SK-N-SH (cell line): ENCODE data around the gene EDIL3.

Experiments
- FOXJ3 ChIP-seq: sonication (generic); formaldehyde crosslinking; IDR thresholded peaks from 2 replicates; pipeline ENCODE4 v1.5.1; 2020; ENCODE audit warnings: mild to moderate bottlenecking, missing genetic modification reagents
- GABPA ChIP-seq: IDR thresholded peaks from 2 replicates; pipeline ENCODE4 v1.4.0; 2012; ENCODE audit warnings: low read depth, mild to moderate bottlenecking
- POLR2AphosphoS5 ChIP-seq: IDR thresholded peaks from 2 replicates; pipeline ENCODE4 v1.6.1; 2012; ENCODE audit warnings: low read depth, low read length
- REST ChIP-seq: IDR thresholded peaks from 2 replicates; pipeline ENCODE4 v1.6.1; 2012; ENCODE audit warnings: mild to moderate bottlenecking, low read depth, low read length, moderate library complexity
- RFX5 ChIP-seq: IDR thresholded peaks from 2 replicates; pipeline ENCODE4 v1.6.1; 2012; ENCODE audit warnings: mild to moderate bottlenecking, improper control_type of control experiment, low read length
- SIN3A ChIP-seq: IDR thresholded peaks from 2 replicates; pipeline ENCODE4 v1.6.1; 2012; ENCODE audit warnings: low read depth, mild to moderate bottlenecking, low read length, moderate library complexity, borderline replicate concordance
- YY1 ChIP-seq: IDR thresholded peaks from 2 replicates; pipeline ENCODE4 v1.4.0; 2012; ENCODE audit warnings: low read depth, mild to moderate bottlenecking
- TF ChIP-seq, protein P1 (sequence below): fragments of 200-600 bp; sonication (generic); IDR thresholded peaks from 2 replicates; pipeline ENCODE4 v1.6.1; 2017; ENCODE audit warnings: antibody characterized with exemption, mild to moderate bottlenecking, moderate library complexity

DNA sequence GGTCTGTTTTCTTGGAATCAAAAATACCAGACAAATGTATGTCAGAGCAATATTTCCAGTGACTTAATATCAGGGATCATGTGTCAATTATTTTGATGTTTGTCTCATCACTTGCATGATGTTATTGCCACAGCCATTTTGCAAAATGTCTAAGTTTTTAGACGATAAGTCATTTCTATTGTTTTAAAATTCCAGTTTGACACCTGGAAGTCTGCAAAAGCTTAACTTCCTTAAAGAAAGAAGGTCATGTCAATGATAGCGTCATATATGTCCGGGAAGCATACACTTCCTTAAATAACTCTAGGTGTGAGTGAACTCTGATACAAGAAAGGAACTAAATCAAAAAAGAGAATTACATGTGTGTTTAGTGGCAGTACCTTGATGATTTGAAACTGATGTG, 259.5 kb downstream of the EDIL3 start:
- TF ChIP-seq, protein P1, sequence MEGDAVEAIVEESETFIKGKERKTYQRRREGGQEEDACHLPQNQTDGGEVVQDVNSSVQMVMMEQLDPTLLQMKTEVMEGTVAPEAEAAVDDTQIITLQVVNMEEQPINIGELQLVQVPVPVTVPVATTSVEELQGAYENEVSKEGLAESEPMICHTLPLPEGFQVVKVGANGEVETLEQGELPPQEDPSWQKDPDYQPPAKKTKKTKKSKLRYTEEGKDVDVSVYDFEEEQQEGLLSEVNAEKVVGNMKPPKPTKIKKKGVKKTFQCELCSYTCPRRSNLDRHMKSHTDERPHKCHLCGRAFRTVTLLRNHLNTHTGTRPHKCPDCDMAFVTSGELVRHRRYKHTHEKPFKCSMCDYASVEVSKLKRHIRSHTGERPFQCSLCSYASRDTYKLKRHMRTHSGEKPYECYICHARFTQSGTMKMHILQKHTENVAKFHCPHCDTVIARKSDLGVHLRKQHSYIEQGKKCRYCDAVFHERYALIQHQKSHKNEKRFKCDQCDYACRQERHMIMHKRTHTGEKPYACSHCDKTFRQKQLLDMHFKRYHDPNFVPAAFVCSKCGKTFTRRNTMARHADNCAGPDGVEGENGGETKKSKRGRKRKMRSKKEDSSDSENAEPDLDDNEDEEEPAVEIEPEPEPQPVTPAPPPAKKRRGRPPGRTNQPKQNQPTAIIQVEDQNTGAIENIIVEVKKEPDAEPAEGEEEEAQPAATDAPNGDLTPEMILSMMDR, result no peak
- TF ChIP-seq GABPA, result no peak
- no peak for TF ChIP-seq FOXJ3
- TF ChIP-seq YY1, result no peak
- no peak for TF ChIP-seq REST
- TF ChIP-seq RFX5, result no peak
- no peak for TF ChIP-seq POLR2AphosphoS5
- no peak for TF ChIP-seq SIN3A
